Stimulated activated CD8-positive, alpha-beta memory T cell treated with anti-CD3 and anti-CD28 coated beads, Interleukin-15, amount 100 ng/mL, for 24 hours (primary cell): ENCODE data around the gene GLTP.
"Not testable (repeated sequence)": the region's sequence is repeated elsewhere in the genome, so short reads cannot be mapped to it uniquely, and the experiment has no call there.

Experiments used
- DNase-seq: peaks from one replicate; pipeline ENCODE4 v3.0.0-alpha.2; 2020; ENCODE audit warnings: low read depth

The GLTP gene

DNA sequence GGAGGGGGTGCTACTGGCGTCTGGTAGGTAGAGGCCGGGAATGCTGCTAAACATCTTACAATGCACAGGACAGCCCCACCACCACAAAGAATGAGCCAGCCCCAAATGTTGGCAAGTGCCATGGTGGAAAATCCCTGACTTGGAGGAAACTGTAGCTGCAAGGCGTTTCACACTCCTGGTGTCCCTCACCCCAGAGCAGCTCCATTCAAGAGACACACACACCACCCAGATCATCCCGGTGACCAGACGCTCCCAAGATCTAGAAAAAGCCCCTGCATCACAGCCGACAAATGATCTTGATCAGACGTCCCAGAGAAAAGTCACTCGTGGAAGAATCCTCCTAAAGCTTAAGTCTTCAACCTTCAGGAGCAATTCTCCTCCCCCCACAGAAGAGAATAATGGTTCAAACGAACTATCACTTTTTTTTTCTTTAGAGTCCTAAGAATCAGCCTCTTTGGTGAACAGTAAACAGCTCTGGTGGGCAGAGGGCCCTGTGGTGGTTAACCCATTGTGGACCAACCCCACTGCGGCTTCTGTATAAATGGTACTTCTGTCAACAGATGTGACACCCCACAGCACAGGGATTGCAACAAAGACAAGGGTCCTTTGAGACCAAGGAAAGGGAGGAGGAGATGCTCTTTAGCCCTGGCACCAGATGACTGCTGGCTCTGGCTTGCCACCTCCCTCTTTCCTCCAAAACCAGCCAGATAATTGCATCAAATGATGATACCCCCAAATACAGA lies 2.7 kb downstream of the GLTP start:
- no peak for DNase-seq

DNA sequence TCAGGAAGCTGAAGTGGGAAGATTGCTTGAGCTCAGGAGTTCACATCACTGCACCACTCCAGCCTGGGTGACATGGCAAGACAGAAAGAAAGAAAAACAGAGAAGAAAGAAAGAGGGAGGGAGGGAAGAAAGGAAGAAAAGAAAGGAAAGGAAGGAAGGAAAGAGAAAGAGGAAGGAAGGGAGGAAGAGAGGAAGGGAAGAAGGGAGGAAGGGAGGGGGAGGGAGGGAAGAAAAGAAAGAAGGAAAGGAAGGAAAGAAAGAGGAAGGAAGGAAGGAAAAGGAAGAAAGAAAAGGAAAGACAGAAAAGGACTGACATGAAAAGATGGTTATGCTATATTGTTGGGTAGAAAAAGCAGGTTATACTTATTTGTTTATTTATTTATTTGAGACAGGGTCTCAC lies 3.9 kb downstream of the GLTP start:
- no peak for DNase-seq

DNA sequence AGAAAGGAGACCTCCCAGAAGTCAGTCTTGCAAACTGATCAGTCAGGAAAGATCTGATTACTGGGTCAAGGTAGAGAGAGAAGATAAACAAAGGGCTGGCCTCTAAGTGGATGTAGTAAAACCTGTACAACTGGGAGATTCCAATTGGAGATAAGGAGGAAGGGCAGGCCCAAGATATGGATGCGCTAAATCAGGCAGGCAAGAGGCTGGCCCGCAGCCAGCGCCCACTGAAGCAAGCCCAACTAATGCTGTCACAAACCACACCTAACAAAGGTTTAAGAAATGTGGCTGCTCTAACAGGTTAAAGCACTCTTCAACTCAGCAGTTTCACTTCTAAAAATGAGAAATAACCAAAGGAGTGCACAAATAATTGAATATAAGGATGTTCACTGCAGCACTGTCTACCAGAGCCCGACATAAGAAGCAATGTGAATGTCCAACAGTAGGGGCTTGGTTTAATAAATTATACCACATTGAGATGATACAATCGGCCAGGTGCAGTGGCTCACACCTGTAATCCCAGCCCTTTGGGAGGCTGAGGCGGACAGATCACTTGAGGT lies 4.7 kb downstream of the GLTP start:
- no peak for DNase-seq

DNA sequence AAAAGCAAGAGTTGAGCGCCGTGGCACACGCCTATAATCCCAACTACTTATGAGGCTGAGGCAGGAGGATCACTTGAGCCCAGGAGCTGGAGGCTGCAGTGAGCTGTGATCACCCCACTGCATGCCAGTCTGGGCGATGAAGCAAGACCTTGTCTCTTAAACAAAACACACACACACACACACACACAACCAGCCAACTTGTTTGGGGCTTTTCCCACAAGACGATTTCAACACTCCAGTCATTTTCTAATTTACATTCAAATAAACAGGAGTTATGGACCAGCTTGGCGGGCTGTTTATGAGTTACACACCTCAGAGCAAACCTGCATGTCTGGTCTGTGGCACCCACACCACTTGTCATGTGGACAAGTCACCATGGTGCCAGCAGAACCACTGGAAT lies 6.7 kb downstream of the GLTP start:
- no peak for DNase-seq

DNA sequence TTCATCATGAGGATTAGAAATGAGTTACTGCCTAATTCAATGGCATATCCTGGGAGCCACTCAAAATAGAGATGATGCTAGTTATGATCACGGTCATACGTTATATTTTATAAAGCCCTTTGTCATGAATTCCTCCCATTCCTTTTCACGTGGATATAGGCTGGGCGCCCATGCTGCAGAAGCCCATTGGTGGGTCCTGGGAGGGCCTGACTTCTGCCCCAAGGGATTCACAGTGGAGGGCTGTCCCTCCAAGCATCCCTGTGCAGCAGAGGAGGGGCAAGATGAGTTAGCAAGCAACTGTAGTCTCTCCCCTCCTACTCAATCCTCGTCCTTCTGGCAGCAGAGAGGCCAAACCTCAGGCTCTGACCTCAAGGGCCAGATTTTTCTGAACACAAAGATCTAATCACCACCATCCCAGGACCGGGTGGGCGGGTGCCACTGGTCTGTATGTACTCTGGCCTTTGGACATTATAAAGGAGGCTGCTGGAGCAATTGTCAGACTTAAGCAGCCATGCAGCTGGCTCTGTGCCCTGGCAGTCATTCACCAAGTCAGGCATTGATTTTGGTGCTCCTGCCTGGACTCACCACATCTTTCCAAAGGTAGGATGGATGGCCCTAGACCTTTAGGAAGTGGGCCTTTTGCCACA lies 8.6 kb downstream of the GLTP start:
- DNase-seq = no peak

DNA sequence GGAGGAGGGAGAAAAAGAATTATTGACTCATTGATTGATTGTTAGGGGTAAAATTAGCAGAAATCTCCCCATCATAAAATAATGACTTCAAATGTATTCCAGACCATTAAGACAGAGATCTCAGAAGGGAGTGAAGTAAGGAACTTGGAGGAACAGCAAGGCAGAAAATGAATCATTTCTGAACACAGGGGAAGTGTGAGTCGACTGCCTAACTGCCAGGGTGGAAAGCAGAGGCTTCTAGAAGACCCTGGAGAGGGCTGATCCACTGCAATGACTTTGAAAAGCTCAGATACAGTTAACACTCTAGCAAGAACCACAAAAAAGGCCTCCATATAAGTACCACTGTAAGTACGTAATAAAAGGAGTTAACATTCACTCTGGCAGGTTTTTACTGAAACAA lies 9.7 kb downstream of the GLTP start:
- DNase-seq = no peak

DNA sequence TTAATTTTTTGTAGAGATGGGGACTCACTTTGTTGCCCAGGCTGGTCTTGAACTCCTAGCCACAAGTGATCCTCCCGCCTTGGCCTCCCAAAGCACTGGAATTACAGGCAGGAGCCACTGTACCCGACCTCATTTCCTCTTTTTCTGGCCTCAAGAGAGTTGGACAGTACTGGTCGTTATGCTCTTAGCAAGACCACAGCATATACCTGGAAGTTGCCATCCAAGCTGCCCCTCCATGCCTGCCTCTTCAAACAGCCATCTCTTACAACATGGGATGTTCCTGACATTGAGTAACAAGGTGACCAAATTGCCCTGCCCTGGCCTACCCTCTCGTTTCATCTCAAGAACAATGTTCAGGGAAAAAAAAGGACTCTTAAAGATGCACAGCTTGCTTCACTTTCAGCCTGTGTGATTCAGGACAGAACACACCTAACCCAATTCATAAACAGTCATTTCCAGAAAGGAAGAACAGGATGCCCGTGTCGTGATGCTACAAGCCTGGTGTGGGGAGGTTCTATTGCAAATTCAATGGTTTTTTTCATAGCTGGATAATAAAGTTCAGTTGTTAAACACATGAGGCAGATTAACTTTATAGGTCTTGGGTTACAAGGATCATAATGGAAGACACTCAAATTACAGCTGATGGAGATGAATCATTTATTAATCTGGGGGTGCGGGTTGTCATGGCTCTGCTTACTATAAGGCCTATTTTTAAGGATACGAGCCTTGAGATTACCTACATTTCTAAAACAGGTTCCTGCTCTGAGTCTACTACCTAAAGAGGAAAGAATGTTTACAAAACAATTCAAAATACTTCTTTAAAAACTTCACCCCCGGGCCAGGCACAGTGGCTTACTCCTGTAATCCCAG lies 11.9 kb downstream of the GLTP start:
- no peak for DNase-seq

DNA sequence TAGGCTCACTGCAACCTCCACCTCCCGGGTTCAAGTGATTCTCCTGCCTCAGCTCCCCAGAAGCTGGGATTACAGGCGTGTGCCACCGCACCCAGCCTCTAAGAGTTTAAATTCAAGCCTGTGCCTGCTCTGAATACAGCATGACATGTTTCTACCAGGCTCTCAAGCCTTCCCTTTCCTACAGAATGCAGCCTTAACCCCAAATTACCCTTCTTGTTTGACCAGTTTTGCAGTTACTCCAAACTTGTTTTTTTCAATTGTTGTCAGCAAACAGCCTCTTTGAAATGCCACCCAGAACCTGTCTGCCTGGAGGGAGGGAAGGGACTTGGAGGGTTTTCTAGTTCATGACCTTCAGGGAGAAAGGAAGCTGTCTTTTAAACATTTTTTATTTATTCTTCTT lies 15.4 kb downstream of the GLTP start:
- DNase-seq = no peak

DNA sequence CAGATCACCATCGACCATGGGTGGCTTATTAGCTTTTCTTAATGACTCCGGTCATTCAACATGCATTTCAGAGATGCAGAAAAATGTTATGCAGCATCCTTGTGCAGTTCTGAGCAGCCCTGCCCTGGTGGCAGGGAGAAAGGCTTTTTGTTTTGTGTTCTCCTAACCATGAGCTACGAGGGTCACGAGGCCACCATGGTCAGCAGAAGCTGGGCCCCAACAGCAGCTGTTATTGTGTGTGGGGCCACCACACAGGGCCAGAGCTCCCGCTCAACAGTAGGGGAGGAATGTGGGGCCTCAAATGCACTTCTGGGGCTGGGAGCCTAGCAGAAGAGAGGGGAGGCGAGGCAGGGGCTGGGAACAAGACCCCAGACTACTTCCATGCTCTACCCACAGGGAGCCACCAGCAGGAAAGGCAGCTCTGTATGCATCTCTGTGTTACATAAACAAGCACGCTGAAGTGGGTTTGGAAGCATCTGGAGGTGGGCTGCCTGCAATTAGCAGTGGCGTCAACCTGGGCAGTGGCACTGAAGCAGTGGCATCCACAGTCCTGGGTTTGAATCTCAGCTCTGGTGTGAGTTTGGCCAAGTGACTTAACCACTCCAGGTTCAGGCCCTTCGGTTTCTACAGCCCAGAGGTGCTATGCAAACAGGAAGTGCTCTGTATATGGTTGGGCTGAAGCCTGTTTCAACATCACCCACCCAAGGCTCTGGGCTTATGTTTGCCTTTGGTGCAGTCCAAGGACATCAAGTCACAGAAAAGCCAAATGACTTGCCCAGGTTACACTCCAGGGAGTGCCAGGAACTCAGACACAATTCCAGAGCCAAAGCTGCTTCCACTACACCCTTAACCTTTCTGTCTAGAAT lies 16.3 kb downstream of the GLTP start:
- no peak for DNase-seq

DNA sequence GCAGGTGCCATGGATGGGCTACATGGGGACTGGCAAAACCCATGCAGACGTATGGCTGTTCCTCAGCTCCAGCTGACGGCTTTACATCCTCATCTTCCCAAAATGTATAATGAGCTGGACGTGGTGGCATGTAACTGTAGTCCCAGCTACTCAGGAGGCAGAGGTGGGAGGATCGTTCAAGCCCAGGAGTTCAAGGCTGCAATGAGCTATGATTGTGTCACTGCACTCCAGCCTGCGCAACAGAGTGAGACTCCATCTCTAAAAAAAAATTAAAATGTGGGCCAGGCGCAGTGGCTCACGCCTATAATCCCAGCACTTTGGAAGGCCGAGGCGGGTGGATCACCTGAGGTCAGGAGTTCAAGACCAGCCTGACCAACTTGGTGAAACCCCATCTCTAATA lies 17.9 kb downstream of the GLTP start:
- DNase-seq = not testable (repeated sequence)

DNA sequence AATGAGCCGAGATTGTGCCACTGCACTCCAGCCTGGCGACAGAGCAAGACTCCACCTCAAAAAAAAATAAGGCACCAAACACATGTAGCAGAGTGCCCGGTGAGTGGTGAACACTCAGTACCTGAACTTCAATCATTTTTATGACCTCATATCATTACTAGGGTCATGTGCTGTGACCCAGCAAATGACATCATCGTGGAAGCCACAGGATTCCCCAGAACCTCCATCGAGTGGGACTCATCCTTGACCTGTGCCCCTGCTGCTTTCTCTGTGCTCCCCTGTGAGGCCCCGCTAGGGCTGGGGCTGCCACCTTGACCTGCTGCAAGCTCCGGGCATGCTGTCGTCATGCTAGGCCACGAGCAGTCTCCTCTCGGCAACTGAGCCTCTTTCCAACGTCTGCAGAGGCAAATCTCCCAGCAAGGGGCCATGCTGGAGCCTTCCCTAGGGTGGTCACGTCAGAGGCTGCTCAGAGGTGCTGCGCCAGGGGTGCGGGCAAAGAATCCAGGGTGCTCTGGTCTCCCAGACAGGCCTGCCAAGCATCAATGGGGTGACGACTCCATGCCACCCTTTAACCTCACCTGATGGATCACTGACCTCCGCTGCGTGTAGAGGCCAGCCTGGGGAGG lies 18.5 kb downstream of the GLTP start:
- DNase-seq = no peak

DNA sequence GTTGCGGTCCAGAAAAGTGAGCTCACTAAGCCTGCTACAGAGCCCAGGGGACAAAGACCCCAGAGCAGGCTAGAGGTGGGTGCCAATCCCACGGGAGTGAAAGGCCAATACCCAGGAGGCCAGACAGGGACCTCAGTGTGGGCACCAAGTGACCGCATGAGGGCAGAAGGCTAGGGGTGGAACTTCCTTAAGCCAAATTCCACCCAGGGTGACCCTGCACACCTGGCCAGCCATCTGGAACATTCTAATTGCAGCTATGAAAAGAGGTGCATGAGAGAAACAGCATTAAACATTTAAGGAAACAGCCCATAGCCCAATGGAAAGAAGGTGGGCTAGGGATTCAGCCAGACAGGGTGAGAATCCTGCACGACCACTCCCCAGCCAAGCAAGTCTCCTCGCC lies 19.4 kb downstream of the GLTP start:
- no peak for DNase-seq

DNA sequence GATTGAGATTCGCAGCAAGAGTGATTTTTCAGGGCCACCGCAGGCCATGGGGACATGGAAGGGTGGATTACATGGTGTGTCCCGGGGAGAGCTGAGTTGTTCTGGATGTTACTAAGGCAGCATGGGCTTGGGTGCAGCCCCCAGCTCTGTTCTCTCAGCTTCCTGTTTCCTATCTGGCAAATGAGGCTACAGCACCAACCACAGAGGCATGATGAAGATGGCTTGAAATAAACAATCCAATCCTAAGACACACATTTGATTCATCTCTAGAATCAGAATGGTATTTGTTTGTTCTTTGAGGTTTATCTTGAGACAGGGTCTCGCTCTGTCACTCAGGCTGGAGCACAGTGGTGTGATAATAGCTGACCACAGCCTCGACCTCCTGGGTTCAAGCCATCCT lies 21.6 kb downstream of the GLTP start:
- no peak for DNase-seq

DNA sequence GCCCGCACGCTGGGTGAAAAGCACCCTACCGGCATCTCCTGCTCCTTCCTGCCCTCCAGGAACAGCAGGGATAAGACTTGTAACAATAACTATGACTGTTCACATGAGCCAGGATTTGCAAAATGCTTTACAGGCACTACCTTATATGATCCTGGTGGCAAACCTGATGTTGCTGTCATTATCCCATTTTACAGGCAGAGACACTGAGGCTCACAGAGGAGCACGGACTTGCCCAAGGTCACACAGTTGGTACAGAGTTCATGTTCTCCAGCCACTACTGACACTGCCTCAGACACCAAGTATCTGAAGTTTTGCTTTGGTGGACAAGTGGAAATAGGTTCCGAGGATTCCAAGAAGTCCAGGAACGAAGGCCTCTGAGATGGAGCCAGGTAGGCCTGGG lies 22.6 kb downstream of the GLTP start:
- DNase-seq = no peak

DNA sequence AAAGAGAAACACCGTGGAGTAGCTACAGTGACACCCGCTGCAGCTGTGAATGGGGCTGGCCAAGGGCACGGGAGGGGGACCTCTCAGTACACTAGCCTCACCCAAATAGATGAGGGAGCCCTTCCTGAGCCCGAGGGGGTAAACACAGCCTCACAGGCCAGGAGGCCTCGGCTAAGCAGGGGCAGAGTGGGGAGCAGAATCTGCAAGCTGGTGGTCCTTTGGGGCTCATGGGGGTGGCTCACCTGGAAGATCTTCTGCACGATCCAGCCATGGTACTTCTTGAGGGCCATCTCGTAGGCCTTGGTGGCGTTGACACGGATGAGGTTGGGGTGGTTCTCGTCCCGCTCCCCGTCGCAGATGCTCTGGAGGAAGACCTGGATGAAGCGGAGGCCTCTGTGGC lies 25.0 kb downstream of the GLTP start:
- no peak for DNase-seq

DNA sequence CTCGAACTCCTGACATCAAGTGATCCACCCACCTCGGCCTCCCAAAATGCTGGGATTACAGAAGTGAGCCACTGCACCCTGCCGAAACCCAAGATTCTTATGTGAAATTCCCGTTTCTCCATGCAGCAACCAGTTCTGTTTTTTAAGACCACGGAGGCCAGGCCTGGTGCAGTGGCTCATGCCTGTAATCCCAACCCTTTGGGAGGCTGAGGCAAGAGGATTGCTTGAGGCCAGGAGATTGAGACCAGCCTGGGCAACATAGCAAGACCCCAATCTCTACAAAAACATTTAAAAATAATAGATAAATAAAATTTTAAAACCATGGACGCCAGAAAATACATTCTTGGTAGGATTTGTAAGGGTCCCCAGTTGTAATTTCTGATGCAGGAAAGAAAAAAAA lies 29.8 kb downstream of the GLTP start:
- not testable (repeated sequence) for DNase-seq

DNA sequence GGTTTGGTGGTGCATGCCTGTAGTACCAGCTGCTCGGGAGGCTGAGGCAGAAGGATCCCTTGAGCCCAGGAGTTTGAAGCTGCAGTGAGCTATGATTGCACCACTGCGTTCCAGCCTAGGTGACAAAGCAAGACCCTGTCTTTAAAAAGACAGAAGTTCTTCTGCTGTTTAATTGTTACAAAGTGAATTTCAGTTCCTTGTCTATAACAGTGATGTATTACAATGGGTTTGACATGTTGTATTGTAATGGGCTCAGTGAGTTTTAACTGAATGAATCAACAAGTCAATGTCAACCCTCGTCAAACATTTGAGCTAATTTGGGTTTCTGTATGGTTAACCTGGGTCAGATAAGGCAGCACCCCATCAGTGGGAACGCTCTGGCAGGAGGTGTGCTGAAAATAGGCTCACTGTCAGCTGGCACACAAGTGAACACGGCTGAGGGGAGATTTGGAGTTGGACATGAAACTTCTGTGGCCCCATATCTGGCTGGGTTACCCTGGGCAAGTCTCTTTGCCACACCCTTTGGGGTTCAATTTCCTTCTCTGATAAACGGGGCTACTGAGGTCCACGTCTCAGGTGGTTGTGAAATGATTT lies 33.1 kb downstream of the GLTP start:
- DNase-seq = no peak

DNA sequence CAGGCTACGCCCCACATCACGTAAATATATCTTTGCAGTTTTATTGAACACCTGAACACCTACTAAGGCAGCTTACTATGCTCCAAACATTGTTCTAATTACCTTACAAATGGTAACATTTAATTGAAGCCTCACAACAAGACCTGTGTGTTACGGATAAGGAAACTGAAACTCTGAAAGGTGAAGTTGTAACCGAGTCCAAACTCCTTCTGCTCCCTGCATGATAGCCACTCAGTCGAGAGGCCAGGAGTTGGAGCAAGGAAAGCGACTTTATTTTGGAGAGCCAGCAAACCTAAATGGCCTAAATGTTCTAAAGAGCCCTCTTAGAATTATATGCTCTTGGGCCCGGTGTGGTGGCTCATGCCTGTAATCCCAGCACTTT lies 34.5 kb downstream of the GLTP start:
- no peak for DNase-seq

DNA sequence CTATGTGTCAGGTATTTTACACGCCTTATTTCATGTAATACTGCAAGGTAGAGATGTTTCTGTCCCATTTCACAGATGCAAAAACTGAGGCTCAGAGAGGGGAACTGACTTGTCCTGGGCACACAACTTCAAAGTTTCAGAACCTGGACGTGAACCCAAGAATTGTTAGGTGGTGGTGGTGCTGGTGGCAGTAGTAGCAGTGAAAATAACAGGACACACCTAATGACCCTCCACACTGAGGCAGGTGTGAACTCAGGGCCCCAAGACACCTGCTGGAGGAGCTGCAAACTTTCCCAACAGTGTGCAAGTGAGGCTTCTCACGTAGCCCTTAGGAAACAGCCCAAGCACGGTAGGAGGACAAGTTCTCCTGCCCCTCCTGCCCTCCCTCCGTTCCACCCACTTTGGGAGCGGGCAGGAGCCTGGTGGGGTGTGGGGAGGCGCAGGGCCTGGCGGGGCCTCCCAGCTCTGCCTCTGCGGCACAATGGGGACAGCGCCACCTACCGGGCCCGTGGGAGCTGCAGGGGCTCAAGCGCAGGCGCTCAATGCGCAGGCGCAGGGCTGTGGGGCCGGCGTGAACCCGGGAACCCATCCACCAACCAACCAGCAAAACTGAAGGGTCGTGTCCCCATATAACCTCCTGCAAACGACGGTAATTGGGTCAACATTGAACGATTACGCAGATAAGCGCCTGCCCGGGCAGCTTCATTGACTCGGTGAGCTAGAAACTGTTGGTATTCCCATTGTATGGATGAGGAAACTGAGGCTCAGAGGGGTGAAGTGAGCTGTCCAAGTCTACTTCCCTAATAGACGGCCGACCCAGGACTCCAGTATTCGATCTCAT lies 35.1 kb downstream of the GLTP start:
- DNase-seq = peak; percentile 93

DNA sequence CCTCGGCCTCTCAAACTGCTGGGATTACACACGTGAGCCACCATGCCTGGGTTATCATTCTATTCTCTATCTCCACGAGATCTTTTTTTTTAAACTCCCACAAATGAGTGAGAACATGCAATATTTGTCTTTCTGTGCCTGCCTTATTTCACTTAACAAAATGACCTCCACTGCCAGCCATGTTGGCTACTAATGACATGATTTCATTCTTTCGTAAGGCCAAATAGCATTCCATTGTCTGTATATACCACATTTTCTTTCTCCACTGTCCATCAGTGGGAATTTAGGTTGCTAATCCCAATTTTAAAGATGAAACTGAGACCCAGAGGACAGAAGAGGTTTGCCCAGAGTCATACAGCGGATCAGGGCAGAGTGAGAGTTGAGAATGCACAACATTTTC lies 36.2 kb downstream of the GLTP start:
- DNase-seq = no peak
